Breast epithelium (tissue), 4 donors: ENCODE results near the gene NBPF11. TPM values are rescaled to one million over a fixed set of nuclear protein-coding genes. Genes with fewer than 3 reads are reported as not detected.
A peak's percentile ranks its signal among the peaks of the same experiment; 100 is the strongest.
"Not testable (repeated sequence)": the region's sequence is repeated elsewhere in the genome, so short reads cannot be mapped to it uniquely, and the experiment has no call there.

ENCODE experiments used
- DNase-seq, 2 donors: peaks; one replicate each; pipeline ENCODE4 v3.0.0-alpha.2; 2019; ENCODE audit warnings: low spot score in 2 of 2
- H3K27ac ChIP-seq, 2 donors: fragments of 200-600 bp; sonication (generic) in 1 of 2; one replicate each; pipeline ENCODE4 v1.5.1; 2016 to 2019; ENCODE audit warnings: mild to moderate bottlenecking in 1 of 2
- H3K27me3 ChIP-seq, 2 donors: fragments of 200-600 bp; sonication (generic) in 1 of 2; one replicate each; pipeline versions ENCODE4 v1.5.1 to v1.6.0; 2017 to 2019; ENCODE audit warnings: control low read depth in 1 of 2, mild to moderate bottlenecking in 1 of 2
- H3K36me3 ChIP-seq: fragments of 200-600 bp; one replicate; pipeline ENCODE4 v1.5.1; 2019
- H3K4me1 ChIP-seq, 2 donors: fragments of 200-600 bp; sonication (generic); one replicate each; pipeline ENCODE4 v1.5.1; 2016 to 2019; ENCODE audit warnings: control low read depth in 1 of 2
- H3K4me3 ChIP-seq, 3 donors: fragments of 200-600 bp; sonication (generic); 1 replicate in 2 of 3; 2 replicates in 1 of 3; pipeline ENCODE4 v1.5.1; 2016 to 2019; ENCODE audit warnings: mild to moderate bottlenecking in 3 of 3, moderate library complexity in 2 of 3
- H3K9me3 ChIP-seq, 2 donors: fragments of 200-600 bp; sonication (generic) in 1 of 2; one replicate each; pipeline ENCODE4 v1.5.1; 2016 to 2019; ENCODE audit warnings: control low read depth in 1 of 2
- POLR2A ChIP-seq: fragments of 450-650 bp; IDR thresholded peaks from one replicate; pipeline ENCODE4 v1.6.1; 2016; ENCODE audit warnings: antibody characterized with exemption, mild to moderate bottlenecking, moderate library complexity
- POLR2AphosphoS5 ChIP-seq, 3 donors: sonication (generic); formaldehyde crosslinking; IDR thresholded peaks; one replicate each; pipeline ENCODE4 v1.6.1; 2017; ENCODE audit warnings: antibody characterized with exemption in 3 of 3
- intact Hi-C: fragments of 100-400 bp; cut with DNase I; formaldehyde crosslinking; loops from one replicate; pipeline ENCODE4 v1.15.1; 2023; ENCODE audit warnings: low total_unique reads
- total RNA-seq, 3 donors: library from RNA; depleted of rRNA; stranded (reverse); fragments of >200 nt; gene quantifications; one replicate each; pipeline ENCODE4 v1.1.0, GENCODE V29; 2016
- TF ChIP-seq, protein P1 (sequence below), 3 donors: fragments of 450-650 bp; IDR thresholded peaks; one replicate each; pipeline ENCODE4 v1.5.1; 2016 to 2017; ENCODE audit warnings: antibody characterized with exemption in 3 of 3, mild to moderate bottlenecking in 3 of 3, moderate library complexity in 3 of 3

NBPF11 gene
- total RNA-seq, 3 donors from 2014 or later: 12.0 to 19.6 (median 13.4) TPM

GRCh38 chr1:148158341-148159003, 6.4 kb upstream of the NBPF11 start:
- DNase-seq: no peak
- intact Hi-C loops: no loop called here
- Histone ChIP-seq H3K27ac (no peak overlapping the region), H3K36me3 (no peaks in the 10 kb centered on the region), H3K4me1 (no peaks in the 10 kb centered on the region), H3K9me3 (no peaks in the 10 kb centered on the region), H3K4me3 (no peak overlapping the region), H3K27me3 (peaks cover 0 to 7% of the 10 kb centered on the region in 2 donors)
- no peak for TF ChIP-seq POLR2AphosphoS5 (IDR thresholded peaks at IDR 0.05)
- TF ChIP-seq POLR2A: no peak
- TF ChIP-seq, protein P1, sequence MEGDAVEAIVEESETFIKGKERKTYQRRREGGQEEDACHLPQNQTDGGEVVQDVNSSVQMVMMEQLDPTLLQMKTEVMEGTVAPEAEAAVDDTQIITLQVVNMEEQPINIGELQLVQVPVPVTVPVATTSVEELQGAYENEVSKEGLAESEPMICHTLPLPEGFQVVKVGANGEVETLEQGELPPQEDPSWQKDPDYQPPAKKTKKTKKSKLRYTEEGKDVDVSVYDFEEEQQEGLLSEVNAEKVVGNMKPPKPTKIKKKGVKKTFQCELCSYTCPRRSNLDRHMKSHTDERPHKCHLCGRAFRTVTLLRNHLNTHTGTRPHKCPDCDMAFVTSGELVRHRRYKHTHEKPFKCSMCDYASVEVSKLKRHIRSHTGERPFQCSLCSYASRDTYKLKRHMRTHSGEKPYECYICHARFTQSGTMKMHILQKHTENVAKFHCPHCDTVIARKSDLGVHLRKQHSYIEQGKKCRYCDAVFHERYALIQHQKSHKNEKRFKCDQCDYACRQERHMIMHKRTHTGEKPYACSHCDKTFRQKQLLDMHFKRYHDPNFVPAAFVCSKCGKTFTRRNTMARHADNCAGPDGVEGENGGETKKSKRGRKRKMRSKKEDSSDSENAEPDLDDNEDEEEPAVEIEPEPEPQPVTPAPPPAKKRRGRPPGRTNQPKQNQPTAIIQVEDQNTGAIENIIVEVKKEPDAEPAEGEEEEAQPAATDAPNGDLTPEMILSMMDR (IDR thresholded peaks at IDR 0.05): no peak

DNA sequence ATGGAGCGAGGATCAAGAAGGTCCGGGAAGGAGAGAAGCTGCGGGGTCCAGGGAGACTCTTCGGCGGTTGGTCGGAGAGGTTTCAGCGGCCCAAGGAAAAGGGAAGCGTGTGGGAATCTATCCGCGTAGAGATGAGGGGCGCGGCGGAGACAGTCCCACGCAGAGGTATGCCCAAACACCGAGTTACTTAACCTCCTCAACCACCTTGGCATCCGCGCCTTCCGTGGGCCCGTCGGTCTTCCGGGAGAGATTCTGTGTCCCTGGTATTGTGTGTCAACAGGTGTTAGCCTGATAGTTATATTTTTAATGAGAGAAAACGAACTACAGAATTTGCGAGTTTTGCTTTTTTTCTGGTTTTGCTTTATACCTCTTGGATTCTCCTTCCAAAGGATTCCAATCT, 5.7 kb upstream of the NBPF11 start:
- intact Hi-C loops, H3K4me3 ChIP-seq, DNase-seq, H3K4me1 ChIP-seq, H3K36me3 ChIP-seq, H3K27me3 ChIP-seq, H3K27ac ChIP-seq, H3K9me3 ChIP-seq: not testable (repeated sequence)

DNA sequence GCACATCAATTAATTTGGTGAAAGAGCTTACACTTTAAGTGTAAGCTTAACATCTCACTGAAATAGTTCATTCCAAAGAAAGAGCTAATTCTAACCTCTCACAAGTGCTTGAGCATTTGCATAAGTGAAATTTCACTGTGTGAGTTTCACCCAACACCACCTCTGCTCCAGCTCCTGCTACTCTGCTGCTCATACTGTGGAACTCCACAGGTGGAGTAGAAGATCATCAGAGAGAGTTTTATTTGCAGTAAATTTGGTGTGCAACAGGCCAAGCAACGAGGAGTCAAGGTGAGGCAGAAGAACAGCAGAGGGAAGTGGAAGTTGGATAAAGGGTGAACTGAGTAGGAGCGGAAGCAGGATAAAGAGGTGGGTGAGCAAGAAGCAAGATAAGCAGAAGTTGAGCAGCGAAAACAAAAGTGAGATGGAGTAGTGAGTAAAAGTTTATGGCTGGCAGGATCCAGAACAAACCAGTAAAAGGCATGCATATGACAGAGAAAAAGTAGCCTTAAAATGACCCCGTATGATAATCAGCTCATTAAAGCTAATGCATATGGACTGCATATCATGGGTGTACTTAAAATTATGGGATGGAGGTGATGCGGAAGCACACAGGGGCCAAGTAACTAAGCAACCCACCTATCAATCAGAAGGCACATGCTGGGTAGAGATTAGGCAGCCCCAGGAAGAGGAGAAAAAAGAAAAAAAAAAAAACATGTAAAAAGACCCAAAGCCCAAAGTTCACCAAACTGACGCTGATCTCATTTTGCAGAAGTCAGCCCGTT, 3.6 kb upstream of the NBPF11 start:
- DNase-seq, H3K4me3 ChIP-seq, H3K36me3 ChIP-seq, H3K27me3 ChIP-seq, H3K4me1 ChIP-seq, H3K27ac ChIP-seq, intact Hi-C loops, H3K9me3 ChIP-seq: not testable (repeated sequence)

DNA sequence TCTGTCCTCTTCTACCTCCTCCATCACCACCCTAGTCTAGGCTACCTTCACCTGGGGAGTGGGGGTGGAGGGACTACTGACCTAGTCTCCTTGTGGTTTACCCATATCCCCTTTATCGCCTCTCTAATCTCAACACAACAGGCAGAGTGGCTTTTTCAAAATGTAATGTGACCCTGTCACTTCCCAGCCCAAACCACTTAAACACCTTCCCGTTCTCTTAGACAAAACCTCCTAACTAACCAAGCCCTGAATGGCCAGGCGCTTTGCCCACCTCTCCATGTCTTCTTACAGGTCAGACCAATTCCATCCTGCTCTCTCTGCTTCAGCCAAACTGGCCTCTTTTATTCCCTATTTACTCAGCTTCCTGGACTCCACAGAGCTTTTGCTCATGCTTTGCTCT, 714 bp upstream of the NBPF11 start:
- DNase-seq, H3K36me3 ChIP-seq, H3K4me1 ChIP-seq, H3K4me3 ChIP-seq, H3K27me3 ChIP-seq, intact Hi-C loops, H3K27ac ChIP-seq, H3K9me3 ChIP-seq: not testable (repeated sequence)

GRCh38 chr1:148151371-148151819, 686 bp downstream of the NBPF11 start:
- H3K9me3 ChIP-seq, intact Hi-C loops, H3K4me1 ChIP-seq, H3K36me3 ChIP-seq, H3K27me3 ChIP-seq: not testable (repeated sequence)
- H3K4me3 ChIP-seq: peak overlapping the region; percentile 55 to 80 (median 73)
- peak in 1 of 2 donors; percentile 57 for DNase-seq
- H3K27ac ChIP-seq: peak overlapping the region; percentile 78 to 79

DNA sequence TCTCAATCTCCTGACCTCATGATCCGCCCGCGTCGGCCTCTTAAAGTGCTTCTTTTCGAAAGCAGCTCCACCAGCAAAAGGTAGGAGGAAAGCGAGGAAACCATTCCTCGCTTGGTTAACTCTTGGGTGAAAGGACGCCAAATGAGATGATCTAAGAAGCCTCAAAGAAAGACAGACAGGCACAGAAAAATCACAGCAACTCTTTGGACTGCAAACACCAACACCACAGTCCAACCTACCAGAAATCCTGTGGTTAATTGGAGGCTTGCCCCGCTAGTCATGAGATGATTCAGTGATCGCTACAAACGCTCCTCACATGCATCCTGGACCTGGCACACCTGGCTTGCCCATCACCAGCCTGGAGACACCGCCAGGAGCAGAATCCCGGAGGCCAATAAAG, 1.1 kb downstream of the NBPF11 start:
- H3K36me3 ChIP-seq, DNase-seq, intact Hi-C loops, H3K4me1 ChIP-seq, H3K27me3 ChIP-seq, H3K9me3 ChIP-seq: not testable (repeated sequence)
- Histone ChIP-seq H3K27ac (peak overlapping the region in 1 of 2 donors; percentile 79), H3K4me3 (peak overlapping the region; percentile 55 to 80 (median 73))

DNA sequence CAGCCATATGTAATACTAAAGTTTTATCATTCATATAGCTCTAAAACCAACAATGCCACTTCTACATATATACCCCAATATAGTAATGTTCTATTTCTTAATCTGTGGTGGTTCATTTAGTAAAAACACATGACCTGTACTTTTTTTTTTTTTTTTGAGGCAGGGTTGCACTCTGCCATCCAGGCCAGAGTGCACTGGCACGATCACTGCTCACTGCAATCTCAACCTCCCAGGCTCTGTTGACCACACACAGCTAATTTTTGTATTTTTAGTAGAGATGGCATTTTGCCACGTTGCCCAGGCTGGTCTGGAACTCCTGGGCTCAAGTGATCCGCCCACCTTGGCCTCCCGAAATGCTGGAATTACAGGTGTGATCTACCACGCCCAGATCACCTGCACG, 2.1 kb downstream of the NBPF11 start:
- H3K27ac ChIP-seq, DNase-seq, H3K4me3 ChIP-seq, H3K9me3 ChIP-seq, H3K4me1 ChIP-seq, H3K36me3 ChIP-seq, H3K27me3 ChIP-seq, intact Hi-C loops: not testable (repeated sequence)

GRCh38 chr1:148149050-148149815, 2.8 kb downstream of the NBPF11 start:
- H3K27ac ChIP-seq, intact Hi-C loops, H3K4me3 ChIP-seq, H3K9me3 ChIP-seq, H3K4me1 ChIP-seq, H3K36me3 ChIP-seq, H3K27me3 ChIP-seq, DNase-seq: not testable (repeated sequence)

DNA sequence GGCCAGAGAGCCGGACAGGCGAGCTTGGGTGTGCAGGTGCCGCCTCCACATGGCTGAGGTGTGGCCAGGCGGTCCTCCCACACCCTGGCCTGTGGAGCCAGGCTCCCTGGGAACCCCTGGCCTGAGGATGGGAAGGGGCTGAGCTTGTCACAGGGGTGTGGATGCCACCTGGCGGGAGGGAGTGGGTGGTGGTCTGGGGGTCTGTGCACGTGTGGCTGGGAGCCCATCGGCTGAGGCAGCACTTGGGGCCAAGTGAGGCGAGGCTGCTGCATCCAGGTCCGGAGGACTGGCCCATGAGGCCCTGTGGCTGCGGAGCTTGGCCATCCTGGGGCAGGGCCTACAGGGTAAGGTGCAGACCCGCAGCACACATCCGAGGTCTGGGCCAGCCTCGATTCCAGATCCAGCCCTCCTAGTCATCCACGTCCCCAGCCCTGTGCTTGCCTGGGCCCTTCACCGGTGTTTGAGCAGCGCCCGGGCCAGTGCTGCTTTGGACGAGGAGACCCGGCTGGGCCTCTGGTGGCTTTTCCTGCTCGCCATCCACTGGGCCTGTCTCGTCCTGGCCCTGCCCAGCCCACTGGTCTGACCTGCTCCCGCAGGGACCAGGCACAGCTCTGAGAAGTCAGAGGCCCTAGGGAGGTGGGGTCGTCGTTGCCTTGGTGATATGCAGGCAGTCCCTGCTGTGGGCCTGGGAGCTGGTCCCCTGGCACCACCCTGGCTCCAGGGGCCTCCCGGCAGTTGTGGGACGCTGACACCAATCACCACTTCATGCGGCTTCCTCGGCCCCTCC, 4.8 kb downstream of the NBPF11 start:
- H3K9me3 ChIP-seq, H3K27me3 ChIP-seq, H3K4me1 ChIP-seq, DNase-seq, H3K36me3 ChIP-seq, intact Hi-C loops, H3K27ac ChIP-seq, H3K4me3 ChIP-seq: not testable (repeated sequence)

GRCh38 chr1:148146191-148146997, 5.7 kb downstream of the NBPF11 start:
- H3K27me3 ChIP-seq, intact Hi-C loops, H3K4me3 ChIP-seq, H3K4me1 ChIP-seq, H3K27ac ChIP-seq, H3K9me3 ChIP-seq, DNase-seq, H3K36me3 ChIP-seq: not testable (repeated sequence)

DNA sequence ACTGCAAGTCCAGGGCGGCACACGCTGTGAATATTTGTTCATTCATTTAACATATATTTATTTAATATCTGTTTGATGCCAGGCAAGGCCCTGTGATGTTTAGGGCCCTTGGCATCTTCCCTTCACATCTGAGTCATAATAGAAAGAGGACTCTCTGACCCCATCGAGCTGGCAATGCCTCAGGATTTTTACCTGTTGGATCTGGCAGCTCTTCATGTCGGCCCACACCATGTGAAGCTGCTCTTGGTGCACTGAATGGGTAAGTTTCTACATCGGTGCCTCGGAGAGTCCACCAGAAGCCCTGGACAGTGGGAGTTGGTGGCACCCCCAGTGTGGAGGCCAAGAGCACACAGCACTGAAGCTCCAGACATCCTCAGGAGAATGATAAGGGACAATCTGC, 8.9 kb downstream of the NBPF11 start:
- H3K4me3 ChIP-seq, DNase-seq, H3K9me3 ChIP-seq, H3K27ac ChIP-seq, H3K36me3 ChIP-seq, H3K27me3 ChIP-seq, intact Hi-C loops, H3K4me1 ChIP-seq: not testable (repeated sequence)
